ENCODE data around the gene KLK5.

KLK5 gene

DNA sequence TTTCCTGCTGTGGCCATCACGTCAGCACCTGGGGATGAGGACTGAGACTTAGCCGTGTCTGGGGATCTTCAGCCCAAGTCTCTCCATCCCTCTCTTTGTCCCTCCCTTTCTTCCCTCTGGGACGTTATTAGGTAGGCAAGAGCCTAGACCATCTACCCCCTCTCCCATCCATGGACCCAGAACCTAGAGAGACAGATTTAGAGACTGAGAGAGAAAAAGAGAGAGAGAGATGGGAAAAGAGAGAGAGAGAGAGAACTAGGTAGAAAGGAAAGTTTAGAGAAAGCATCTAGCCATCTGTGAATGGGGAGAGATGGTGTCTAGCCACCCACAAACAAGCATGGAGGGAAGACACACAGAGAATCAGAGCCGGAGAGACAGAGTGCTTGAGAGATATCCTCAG is 42.1 kb downstream of the KLK5 start:
- no peak overlapping the region for H3K4me3 ChIP-seq (ENCODE audit: low read depth, low read length)
- TF ChIP-seq, protein P1, sequence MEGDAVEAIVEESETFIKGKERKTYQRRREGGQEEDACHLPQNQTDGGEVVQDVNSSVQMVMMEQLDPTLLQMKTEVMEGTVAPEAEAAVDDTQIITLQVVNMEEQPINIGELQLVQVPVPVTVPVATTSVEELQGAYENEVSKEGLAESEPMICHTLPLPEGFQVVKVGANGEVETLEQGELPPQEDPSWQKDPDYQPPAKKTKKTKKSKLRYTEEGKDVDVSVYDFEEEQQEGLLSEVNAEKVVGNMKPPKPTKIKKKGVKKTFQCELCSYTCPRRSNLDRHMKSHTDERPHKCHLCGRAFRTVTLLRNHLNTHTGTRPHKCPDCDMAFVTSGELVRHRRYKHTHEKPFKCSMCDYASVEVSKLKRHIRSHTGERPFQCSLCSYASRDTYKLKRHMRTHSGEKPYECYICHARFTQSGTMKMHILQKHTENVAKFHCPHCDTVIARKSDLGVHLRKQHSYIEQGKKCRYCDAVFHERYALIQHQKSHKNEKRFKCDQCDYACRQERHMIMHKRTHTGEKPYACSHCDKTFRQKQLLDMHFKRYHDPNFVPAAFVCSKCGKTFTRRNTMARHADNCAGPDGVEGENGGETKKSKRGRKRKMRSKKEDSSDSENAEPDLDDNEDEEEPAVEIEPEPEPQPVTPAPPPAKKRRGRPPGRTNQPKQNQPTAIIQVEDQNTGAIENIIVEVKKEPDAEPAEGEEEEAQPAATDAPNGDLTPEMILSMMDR (IDR thresholded peaks at IDR 0.05; ENCODE audit: low read depth, low read length) = no peak

DNA sequence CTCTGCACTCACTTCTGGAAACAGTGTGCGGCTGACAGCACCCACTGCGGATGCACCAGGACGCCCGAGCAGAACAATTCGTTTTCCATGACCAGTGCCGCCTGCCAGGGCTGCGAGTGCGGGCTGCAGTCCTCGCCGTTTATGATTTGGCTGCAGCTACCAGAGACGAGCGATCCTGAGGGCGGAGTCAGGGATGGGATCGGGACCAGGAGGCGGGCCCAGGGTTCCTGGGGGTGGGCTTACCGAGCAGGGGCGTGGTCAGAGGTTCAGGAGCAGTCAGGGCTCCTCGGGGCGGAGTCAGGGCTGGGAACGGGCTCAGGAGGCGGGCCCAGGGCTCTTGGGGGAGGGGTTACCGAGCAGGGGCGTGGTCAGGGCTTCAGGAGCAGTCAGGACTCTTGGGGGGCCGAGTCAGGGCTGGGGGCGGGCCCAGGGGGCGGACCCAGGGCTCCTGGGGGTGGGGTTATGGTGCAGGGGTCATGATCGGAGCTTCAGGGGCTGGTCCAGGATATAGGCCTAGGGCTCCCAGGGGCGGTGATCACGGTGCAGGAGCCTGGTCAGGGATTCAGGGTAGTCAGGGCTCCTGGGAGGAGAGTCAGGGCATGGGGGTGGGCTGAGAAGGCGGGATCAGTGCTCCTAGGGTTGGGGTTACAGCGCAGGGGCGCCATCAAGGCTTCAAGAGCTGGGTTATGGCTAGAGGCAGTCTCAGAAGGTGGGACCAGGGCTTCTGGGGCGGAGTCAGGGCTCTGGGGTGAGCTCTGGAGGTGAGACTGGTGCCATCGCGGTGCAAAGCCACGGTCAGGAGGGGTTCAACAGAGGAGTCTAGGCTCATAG is 43.4 kb downstream of the KLK5 start:
- TF ChIP-seq, protein P1 (IDR thresholded peaks at IDR 0.05; ENCODE audit: low read depth, low read length) = no peak
- H3K4me3 ChIP-seq (ENCODE audit: low read depth, low read length) = no peak overlapping the region

DNA sequence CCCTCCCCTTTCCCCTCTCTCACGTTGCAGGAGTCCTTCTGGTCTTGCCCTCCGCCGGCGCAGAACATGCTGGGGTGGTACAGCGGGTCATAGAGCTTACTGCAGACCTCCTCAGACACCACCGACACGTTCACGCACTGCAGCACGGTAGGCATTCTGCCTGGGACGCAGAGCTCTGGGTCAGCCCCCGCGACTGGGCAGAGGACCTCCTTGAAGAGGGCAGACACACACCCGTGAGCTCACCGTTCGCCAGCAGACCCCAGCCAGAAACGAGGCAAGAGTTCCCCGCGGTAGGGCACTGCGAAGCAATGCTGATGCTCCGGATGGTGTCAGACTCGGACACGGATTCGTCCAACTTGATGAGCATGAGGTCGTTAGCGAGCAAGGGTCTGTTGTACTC is 44.5 kb downstream of the KLK5 start:
- TF ChIP-seq, protein P1 (IDR thresholded peaks at IDR 0.05; ENCODE audit: low read depth, low read length) = no peak
- no peak overlapping the region for H3K4me3 ChIP-seq (ENCODE audit: low read depth, low read length)

DNA sequence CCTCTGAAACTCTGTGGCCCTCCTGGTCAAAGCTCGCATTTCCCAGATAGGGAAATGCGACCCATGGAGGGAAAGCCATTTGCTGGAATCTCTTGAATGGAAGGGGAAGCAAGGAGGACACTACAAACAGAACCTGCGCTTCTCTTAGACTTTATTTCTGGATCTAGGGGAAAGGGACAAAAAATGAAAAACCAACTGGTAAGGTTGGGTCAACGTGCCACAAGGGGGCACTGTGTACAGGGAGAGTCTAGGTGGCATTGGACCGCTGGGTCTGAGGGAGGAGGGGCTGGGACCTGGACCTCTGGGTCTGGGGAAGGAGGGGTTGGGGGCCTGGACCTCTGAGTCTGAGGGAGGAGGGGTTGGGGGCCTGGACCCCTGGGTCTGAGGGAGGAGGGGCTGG is 46.6 kb downstream of the KLK5 start:
- H3K4me3 ChIP-seq (ENCODE audit: low read depth, low read length) = no peak overlapping the region
- TF ChIP-seq, protein P1 (IDR thresholded peaks at IDR 0.05; ENCODE audit: low read depth, low read length) = peak; percentile 21; the same call in 1 of the 2 replicates

DNA sequence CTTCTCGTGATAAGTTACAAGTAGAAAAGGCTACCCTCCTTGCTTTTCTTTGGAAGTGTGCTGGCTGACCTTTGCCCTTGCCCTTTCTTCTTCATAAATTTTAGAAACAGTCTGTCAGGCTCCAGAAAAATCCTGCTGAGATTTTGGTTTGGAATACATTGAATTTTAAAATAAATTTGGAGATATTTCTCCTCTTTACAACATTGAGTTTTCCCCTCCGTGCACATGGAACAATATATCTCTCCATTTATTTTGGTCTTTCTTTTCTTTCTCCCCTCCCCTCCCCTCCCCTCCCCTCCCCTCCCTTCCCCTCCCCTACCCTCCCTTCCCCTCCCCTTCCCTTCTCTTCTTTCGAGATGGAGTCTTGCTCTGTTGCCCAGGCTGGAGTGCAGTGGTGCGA is 50.2 kb downstream of the KLK5 start:
- TF ChIP-seq, protein P1 (IDR thresholded peaks at IDR 0.05; ENCODE audit: low read depth, low read length) = no peak
- no peak overlapping the region for H3K4me3 ChIP-seq (ENCODE audit: low read depth, low read length)

DNA sequence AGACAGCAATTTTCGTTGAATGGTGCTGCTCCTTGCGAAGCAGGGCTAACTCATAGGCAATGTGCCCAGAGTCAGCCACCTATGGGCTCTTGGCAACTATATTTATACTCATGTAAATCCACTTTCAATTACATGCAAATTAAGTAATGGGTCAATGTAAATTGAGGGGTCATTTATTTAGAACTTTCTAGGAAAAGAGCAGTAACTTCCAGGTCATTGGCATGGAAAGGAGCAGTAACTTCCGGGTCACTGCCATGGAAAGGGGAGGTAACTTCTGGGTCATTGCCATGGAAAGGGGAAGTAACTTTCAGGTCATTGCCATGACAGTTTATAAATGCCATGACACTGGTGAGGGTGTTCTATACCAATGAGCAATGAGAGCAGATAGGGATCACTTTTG is 53.3 kb downstream of the KLK5 start:
- TF ChIP-seq, protein P1 (IDR thresholded peaks at IDR 0.05; ENCODE audit: low read depth, low read length) = no peak
- no peak overlapping the region for H3K4me3 ChIP-seq (ENCODE audit: low read depth, low read length)

DNA sequence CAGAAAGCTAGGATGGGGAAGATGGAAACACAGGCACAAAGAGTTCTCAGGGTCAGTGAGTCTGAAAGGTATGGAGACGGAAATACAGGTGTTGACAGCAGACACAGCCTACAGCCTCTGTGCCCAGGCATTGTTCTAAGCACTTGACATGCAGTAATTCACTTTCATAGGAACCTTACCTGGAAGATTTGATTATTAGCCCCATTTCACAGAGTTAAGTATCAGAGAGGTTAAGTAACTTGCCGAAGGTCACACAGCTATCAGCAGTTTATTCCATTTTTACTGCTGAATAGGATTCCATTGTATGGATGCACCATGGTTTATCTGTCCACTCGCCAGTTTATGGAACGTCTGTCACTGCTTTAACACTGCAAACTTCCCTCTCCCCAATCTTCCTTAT is 54.8 kb downstream of the KLK5 start:
- H3K4me3 ChIP-seq (ENCODE audit: low read depth, low read length) = no peak overlapping the region
- TF ChIP-seq, protein P1 (IDR thresholded peaks at IDR 0.05; ENCODE audit: low read depth, low read length) = no peak

All from WI38 (cell line).